GM18909 (cell line): ENCODE results near the gene SELENON.

Source experiments
- ATAC-seq: cut with Tn5 transposase; IDR thresholded peaks from one replicate; pipeline ENCODE4 v1.9.1; 2021; ENCODE audit warnings: mild to moderate bottlenecking; ENCODE audit not compliant: unreplicated experiment, poor library complexity

SELENON gene

GRCh38 chr1:25769625-25770383, 30.2 kb upstream of the SELENON start:
- no peak for ATAC-seq

DNA sequence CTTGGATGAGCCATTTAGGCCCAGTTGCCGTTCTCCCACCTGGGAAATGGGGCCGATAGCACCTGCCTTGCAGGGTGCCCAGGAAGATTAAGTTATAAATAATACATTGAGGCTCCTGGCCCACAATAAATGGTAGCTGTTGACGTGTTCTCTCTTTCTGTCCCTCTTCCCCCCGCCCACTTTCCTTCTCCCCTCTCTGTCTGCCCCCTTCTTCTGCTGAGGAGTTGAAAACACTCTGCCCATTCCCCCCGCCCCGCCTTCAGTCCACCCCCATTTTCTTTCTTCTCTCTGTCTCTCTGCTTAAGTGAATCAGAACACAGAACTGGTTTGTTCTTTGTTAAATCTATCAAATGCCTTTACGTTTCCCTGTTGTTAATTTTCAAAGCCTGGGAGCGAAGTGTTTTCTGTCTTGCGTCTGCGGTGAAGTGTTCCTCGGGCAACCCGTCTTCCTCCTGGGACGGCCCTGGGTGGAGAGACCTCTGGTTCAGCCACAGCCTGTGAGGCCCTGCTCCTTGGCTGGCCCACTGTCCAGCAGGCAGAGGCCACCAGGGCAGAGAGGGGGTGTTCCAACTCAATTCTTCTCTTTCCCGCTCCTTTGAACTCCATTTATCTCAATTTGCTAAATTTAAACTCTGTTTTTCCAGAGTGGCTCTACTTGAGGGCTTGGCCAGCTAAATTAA, 29.3 kb upstream of the SELENON start:
- no peak for ATAC-seq

- ATAC-seq, result no peak
Observed at GRCh38 chr1:25771221-25772114, 28.5 kb upstream of the SELENON start.

- ATAC-seq, result no peak
Observed at GRCh38 chr1:25772164-25772563, 27.8 kb upstream of the SELENON start.

DNA sequence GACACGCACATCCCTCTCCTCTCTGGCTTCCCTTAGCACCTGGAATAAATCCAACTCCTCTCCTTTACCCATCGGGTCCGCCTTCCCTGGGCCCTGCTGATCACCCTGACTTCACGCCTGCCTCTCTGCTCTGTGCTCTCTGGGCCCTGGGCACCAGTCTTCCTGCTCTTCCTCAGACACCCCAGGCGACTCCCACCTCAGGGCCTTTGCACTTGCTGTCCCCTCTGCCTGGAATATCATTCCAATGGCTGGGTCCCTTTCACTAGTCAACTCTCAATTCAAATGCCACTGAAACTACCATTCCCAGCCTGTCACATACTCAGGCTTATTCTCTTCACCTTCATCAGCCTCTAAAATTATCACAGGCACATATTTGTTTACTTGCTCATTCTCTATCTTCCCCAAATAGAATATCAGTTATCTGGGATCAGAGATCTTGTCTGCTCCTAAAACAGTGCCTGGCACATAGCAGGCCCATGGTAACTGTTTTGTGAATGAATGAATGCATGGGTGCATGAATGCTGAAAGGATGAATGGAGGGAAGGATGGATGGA, 27.2 kb upstream of the SELENON start:
- no peak for ATAC-seq

- no peak for ATAC-seq
Observed at GRCh38 chr1:25773441-25774125, 26.4 kb upstream of the SELENON start.

DNA sequence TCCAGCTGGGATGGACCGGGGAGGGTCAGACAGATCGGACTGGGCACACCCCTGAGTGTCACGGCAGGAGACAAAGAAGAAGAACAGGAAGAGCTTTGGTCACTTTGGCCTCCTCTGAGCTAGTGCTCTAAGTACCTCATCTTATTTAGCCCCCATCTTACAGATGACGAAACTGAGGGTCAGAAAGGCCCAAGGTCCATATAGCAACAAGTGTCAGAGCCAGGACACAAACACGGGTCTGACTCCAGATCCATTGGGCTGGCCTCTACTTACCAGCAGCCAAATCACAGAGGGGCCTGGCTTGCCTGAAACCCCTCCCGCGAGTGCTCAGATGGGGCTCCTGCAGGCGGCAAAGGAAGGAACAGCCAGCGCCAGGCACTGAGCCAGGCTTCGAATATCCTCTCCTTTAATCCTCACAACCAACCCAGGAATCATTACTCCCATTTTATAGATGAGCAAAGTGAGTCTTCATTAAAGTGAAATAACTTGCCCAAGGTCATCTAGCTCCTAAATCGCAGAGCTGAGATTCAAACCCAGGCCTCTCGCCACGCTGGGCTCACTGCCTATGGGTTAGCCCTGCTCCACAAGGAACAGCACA, 25.7 kb upstream of the SELENON start:
- ATAC-seq, result no peak

GRCh38 chr1:25774921-25775771, 24.8 kb upstream of the SELENON start:
- ATAC-seq, result peak; percentile 59

DNA sequence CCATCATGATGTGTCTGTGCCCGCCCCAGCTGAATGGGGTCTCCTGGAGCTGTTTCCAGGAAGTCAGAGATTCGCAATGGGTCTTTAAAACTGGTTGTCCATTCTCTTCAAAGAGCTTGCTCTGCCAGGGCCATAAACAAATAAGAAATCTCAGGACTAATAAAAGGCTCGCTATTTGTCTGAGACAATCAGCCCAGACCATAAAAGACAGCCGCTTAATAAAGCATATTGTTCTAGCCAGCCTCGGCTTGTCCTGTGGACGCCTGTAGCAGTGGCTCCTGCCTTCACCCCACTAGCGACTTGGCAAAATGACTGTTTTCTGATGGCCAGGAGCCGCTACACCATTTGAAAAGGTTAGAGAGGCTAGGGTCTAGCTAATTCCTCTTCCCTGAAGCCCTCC, 20.6 kb upstream of the SELENON start:
- no peak for ATAC-seq

DNA sequence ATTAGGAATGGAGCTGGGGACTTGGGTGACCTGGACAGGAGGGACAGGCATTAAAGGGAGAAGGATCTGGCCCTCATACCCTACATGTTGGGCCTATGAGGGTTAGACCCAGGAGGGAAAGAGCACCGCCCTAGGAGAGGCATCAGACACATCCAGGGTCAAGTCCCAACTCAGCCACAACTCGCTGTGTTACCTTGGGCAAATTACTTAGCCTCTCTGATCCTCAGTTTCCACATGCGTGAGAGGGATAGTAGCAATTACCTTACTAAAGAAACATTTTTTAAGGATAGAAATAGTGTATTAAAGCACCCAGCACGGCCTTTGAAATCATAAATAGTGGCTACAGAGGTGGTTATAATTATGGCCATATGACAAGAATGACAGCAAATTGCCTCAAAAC, 20.1 kb upstream of the SELENON start:
- no peak for ATAC-seq

- ATAC-seq, result no peak
Observed at GRCh38 chr1:25780318-25781129, 19.5 kb upstream of the SELENON start.

DNA sequence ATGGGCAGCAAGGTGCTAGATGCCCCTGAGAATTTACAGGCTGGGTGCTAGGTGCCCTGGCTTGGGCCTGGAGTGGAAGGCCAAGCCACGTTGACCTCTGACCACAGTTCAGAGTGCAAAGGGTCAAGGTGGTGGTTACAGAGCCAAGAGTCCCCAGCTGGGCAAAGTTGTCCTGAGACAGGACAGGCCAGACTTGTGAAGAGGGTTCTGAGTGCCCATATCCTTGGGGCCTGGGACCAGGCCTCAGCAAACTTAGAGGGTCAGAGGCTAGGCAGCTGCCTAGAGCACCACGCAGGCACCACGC, 18.9 kb upstream of the SELENON start:
- ATAC-seq, result no peak

- ATAC-seq, result no peak
Observed at GRCh38 chr1:25782608-25783201, 17.3 kb upstream of the SELENON start.

DNA sequence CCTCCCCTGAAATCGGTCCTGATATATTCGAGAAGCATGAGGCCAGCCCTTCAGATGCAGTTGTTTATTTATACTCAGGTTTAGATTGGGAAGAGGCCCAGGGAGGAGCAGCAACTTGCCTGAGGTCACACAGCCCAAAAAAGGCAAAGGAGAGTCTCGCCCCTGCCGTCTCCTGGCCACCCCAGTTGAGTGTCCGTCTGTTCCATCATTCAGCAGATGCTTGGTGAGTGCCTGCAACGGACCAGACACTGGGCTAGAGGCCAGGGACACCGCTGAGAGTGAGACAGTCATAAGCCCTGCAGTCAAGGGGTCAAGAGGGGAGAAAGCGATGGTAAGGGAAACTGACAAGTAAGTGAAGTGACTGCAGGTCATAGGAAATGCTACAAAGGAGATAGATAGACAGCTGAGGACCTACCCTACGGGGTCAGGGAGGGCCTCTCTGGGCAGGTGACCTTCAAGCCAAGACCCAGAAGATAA, 15.4 kb upstream of the SELENON start:
- ATAC-seq, result no peak

DNA sequence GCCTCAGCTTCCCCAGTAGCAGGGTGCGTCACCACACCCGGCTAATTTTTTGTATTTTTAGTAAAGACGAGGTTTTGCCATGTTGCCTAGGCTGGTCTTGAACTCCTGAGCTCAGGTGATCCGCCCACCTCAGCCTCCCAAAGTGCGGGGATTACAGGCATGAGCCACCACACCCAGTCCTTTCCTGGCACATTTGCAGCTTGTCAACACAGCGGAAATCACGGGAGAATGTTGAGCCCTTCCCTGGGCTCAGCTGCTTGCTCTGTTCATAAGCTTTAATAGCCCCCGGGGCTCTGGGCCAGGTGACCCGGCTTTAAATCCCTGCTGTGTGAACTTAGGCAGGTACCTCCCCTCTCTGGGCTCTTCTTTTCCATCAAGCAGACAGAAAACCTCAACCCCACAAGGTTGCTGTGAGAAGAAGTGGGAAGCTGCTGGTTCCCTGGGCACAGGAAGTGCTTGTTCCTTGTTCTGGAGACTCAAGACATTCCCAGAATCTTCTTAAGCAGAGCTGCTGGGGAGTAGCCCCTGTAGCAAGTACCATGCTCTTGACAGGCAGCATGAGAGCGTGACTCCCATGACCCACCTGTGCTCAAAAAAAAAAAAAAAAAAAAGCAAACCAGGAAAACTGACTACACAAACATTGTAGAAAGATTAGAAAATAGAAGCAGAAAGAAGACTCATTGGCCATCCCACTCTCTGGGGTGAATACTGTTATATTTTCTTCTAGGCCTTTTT, 14.5 kb upstream of the SELENON start:
- ATAC-seq, result no peak

DNA sequence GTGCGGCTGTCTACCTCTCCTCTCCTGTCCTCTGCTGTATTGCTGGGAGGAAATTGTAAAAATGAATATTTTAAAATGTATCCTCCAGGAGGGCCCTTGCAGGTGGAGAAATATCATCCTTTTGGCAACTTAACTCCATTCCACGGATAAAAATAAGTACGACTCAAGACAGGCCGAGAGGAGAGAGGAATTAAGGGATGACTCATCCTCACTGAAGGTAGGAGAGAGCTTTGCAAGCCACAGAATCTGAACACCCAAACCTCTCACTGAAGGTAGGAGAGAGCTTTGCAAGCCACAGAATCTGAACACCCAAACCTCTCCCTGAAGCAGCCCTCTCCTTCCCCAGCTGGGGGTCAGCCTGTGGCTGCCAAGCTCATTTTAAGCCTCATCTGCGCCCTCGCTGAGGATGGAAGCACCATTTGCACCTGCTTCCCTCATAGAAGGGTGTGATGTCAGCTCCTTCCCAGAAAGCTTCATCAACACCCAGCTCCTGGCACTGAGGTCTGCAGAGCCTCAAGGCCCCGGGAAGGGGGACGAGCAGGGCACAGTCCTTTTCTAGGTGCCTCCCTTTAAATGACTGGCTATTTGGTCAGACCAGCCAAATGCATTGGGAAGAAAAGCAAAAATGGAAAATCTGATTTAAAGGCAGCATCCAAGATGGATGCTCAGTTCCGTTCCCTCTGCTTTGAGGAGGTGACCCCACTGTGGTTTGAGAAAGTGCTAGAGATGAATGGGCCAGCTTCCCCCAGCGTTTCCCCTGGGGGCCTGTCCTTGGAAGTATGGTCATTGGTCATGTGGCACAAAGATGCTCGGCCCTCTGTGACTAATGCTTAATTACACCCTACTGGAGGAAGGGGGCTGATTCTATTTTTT, 12.9 kb upstream of the SELENON start:
- no peak for ATAC-seq
